Measurements from ENCODE around the gene BTAF1.

The BTAF1 gene

DNA sequence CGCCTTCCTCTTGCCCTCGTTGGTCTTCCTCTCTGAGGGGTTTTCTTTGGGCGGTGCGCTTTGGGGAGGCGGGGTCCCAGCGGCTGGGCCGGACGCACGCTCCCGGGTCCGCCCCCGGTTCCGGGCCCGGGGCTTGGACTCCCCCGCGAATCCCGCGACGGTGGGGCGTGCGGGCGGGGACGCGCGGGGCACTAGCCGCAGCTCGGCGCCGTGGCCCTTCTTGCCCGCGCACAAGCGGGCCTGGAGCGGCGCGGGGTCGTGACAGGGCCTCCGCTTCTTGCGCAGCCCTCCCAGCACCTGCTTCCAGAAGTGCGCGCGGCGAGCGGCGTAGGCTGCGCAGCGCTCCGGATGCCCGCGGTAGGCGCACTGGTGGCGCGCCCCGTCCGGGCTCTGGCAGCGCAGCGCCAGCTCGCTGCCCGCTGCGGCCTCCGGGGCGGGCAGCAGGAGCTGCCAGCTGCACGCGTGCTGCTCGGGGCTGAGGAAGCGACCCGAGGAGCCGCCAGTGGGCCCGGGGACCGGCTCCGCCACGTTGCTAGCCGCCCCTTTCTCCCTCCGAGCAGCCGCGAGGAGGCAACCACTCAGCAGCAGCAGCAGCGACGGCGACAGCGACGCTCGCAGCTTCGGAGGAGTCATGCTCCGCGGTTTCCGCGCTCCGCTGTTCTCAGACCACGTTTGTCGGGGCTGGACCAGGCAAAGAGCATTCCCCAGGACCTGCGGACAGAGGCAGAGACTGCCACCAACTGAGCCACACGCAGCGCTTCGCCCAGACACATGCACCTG, 15.0 kb upstream of the BTAF1 start:
- DNase-seq = peak; percentile 70 to 89 (median 87)

DNA sequence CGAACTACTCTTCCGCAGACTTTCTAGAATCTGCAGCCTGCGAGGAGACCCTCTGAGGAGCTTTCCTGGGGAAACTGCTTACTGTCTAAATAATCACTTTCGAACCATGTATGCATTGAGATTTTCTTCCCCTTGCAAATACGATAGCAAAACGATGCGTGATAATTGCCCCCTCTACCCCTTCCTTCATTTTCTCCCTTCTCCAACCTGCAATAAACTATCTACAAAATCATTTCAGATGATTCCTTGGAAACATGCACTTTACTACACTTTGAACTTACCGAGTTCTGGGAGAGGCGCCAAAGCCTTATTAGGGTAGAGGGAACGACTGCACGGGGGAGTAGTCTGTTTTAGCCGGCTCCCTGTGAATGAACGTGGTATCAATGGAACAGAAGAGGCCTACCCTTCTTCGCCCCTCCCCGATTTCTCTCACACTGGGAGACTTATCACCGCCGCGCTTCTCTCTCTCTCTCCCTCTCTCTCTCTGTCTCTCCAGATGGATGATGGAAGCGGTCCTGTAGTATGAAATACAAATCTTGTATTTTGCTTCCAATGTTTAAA, 14.4 kb upstream of the BTAF1 start, which contains the start of gene FGFBP3:
Gene FGFBP3, minus strand, starts transcription at position 370 of the 561 bp plus-strand sequence. CDS start 517 bp downstream, outside the sequence.
- DNase-seq = peak; percentile 29 to 82 (median 69)

DNA sequence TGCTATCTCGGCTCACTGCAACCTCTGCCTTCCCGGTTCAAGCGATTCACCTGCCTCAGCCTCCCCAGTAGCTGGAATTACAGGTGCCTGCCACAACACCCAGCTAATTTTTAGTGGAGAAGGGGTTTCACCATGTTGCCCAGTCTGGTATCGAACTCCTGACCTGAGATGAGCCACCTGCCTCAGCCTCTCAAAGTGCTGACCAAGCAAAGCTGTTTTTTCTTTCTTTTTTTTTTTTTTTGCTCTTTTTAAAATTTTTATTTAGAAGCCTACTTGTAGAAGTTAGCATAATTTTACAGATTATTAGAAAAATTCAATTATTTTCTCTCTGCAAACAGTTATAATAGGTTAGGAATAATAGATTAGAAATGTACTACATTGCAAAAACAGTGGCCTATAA, 13.1 kb upstream of the BTAF1 start:
- no peak for DNase-seq

DNA sequence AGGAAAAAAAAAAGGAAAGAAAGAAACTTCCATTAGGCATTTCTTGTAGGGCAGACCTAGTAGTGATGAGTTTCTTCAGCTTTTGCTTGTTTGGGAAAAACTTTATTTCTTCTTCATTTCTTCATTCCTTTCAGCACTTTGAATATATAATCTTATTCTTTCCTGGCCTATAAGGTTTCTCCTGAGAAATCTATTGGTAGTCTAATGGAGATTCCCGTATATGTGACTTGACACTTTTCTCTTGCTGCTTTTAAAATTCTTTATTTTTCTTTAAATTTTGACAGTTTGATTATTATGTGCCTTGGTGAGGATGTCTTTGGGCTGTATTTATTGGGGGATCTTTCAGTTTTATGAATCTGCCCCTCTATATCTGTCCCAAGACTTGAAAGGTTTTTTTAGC, 3.9 kb upstream of the BTAF1 start:
- no peak for DNase-seq

DNA sequence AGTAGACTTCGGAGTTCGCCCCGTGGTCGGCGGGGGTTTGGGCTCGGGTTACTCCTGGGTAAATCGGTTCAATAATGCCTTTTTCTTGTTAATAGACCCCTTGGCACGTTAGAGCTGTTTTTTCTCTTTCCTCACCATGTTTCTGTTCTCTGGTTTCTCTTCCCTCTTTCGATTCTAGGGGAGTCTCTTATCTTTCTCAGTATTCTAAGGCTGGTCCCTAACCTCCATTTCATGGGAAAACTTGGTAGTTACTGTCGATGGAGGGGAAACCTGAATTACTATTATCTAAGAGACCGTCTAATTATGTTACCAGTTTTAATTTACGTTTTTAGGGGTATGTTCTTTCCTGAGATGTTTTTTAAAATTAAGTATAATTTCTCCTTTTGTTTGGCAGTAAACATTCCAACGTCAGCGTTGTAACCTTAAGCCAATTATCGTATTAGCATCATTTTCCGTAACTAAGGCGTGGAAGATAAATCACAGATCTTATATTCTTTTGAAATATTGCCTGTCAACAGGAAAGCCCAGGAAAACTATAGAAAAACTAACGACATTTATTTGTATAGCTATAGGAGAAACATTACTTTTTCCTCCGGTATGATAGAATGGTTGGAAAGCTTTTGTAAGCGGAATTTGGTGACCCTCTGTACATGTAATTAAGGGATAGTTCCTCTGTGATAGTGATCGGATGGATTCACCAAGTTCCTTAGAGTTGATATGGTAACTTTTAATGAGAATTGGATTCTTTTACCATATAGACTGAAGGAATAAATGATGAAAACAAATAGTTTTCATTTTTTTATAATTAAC, 847 bp downstream of the BTAF1 start:
- DNase-seq = peak in 1 of 3 experiments; percentile 34

DNA sequence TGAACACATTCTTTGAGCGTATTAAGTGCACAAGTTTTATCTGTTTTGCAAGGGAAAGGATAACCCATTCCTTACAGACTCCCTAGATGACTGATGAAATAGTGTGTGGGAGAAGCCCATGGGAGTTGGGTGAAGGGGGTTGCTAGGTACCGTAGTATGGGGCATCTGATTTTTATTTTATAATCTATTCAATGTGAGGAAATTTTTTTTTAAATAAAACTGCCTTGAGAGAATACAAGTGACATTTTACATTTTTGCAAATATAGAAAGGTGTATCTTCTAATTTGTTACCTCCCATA, 1.4 kb downstream of the BTAF1 start:
- no peak for DNase-seq

DNA sequence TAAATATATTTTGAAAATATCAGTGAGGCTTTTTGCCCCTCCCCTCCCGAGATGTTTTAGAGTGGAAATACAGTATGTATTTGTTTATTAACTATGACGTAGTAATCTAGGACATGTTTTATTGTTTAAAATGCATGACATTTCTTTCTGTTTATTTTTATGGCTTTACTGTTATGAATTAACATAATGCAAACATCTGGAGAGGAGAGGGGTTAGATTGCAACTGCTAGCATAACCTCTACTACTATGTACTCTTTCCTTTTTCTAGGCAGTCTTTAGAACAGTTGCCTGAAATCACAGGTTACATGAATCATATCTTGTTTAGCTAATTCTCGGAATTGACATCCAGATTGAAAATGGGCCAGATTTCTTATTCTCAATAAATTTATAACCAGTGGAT, 7.4 kb downstream of the BTAF1 start:
- no peak for DNase-seq

DNA sequence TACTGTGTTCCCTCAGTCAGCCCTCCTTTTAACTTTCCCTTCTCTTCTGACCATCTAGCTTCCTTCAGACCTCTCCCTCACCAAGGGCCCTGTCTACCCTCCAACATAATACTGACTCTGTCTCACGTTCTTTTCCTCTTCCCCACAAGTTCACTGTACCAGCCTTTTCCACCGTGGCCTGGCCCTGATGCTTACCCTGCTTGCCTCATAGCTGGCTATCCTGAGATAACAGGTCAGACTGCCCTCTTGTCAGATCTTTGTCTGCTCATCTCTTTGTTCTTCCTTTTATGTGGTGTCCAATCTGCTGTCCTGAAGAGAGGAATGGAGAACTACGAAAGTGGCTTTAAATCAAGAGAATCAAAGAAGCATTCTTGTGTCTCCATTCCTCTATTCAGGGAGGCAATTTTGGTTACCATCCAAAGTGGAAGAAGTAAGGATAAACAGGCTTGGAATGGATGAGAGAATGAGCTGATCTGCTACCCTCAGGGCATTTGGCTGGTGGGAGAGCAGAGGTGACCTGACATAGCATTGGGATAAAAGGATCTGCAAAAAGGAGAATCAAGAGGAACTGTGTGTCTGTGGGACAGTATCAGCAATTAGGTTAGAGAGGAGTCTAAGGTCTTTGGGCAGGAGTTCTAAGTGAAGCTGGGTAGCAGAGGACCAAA, 8.1 kb downstream of the BTAF1 start:
- no peak for DNase-seq

DNA sequence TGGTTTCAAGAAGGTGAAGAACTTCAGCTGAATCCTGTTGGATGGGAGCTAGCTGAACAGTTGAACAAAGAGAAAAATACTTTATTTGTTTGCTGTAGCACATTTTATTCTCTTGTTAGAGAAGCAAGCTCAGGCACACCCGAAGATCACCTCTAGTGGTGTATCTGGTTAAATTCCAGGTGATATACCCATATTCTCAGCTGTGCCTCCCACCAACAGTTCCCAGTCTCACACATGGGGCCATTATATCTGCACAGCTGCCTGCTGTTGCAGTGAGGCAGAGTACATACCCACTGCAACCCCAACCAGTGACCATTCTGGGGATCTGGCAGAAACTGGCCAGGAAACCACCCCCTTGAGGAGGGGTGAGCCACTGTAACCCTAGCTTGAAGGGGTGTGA, 9.2 kb downstream of the BTAF1 start:
- no peak for DNase-seq

DNA sequence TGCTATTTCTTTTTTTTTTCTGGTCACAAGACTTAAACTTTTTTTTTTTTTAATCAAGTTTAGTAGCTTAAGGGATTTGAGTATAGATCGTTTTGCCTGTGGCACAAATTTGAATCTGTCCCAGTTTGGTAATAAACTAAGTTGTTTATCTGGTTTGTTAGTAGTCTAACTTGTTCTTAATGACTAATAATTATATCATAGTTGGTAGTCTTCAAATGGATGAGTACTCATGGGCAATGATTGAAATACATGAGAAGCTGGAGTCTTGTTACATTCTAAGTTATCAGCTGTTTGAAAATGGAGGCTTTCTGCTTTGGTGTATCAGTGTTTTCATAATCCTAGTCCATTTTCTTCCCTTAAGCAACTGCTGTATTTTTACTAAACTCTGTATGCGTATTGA, 12.3 kb downstream of the BTAF1 start:
- DNase-seq = no peak

DNA sequence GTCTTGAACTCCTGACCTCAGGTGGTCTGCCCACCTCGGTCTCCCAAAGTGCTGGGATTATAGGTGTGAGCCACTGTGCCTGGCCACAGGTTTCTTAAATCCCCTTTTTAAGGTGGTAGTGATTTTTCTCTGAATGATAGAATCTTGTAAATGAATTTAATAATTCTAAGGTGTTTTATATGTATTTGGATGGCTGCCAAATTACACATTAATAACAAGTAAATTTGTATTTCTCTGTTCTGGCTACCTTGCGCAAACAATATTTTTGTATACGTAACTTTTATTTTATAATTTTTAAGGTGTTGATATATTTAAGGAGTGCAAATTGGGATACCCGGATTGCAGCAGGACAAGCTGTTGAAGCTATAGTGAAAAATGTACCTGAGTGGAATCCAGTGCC, 16.1 kb downstream of the BTAF1 start:
- no peak for DNase-seq

DNA sequence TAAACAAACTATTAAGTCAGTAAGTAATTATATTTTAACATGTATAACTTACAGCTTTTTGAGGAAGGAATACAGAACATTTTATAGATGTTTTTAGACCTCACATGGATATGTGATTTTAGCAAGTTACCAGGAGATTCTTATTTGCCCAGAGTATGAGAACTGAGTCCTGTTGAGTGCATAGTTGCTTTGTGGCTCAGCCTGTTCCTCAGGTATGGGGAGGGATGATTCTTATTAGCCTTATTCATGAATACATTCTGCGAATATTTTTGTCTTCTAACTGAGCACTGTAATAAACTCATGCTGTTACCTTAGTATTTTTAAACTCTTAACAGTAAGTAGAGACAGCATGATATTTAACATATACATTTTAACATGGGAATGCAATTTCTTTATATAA, 17.9 kb downstream of the BTAF1 start:
- no peak for DNase-seq

DNA sequence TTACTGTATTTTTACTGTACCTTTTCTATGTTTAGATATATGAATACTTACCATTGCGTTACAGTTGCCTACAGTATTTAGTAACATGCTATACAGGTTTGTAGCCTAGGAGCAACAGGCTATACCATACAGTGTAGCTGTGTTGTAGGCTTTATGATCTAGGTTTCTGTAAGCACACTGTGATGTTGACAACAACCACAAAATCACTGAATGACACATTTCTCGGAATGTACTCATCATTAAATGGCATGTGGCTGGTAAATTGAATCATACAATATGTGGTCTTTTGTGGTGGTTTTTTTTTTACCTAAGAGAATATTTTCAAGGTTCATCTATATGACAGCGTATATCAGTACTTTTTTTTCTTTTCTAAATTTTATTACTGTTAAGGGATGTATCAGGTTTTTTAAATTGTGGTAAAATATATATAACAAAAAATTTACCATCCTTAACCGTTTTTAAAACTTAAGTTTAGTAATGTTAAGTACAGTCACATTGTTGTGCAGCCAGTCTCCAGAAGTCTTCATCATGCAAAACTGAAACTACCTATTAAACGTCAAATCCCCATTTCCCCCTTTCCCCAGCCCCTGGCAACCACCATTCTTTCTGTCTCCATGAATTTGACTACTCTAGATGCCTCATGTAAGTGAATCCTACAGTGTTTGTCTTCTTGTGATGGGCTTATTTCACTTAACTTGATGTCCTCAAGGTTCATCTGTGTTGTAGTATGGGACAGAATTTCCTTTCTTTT, 21.5 kb downstream of the BTAF1 start:
- DNase-seq = no peak

DNA sequence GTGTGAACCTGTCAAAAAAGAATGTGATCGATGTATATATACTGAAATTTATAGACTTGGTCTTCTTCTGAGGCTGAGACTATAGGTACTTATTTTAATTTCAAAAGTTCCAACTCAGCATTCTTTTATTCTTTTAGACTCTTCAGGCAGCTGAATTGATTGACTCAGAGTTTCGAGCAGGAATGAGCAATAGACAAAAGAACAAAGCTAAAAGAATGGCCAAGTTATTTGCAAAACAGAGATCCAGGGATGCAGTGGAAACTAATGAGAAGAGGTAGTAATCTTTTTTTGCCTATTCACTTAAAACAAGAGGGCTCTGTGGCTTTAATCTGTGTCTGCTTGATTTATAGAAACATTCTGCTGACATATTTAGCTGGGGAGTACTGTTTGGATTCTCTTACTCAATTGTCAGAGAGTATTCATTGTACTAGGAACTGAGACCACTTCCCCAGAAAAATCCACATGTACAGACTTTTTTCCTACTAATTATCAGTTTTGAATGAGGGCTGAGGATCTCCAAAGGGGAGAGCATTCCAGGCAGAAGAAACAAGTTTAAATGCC, 30.1 kb downstream of the BTAF1 start:
- DNase-seq = no peak

DNA sequence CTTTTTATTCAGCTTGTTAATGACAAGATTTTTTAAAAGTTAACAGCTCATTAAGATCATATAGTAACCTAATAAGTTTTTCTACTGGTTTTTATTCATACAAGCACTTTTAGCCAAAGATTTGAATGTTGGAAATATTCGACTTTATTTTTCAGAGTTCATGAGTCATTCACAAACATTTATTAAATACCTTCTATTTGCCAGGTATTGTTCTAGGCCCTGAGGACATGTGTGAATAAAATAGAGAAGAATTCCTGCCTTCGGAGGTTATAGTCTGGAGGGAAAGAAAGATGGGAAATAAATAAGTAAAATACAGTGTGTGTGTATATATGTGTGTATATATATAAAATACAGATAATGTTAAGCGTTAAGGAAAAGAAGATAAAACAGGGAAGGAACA, 31.5 kb downstream of the BTAF1 start:
- no peak for DNase-seq

DNA sequence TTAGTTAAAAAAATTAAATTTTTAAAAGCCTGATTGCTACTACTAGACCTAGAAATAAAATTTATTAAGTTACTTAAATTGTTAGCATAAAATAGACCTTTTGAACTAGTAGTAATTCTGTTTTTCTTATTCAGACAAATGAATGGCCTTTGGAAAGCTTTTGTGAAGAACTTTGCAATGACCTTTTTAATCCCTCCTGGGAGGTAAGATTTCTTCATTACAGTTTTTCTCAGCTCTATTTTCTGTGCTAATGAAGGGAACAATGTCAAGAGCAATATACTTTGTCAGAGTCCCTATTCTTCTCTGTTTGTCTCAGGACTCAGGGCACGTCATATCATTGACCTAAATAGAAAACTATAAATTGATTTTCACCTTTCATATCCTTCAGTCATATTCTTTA, 33.5 kb downstream of the BTAF1 start:
- no peak for DNase-seq

DNA sequence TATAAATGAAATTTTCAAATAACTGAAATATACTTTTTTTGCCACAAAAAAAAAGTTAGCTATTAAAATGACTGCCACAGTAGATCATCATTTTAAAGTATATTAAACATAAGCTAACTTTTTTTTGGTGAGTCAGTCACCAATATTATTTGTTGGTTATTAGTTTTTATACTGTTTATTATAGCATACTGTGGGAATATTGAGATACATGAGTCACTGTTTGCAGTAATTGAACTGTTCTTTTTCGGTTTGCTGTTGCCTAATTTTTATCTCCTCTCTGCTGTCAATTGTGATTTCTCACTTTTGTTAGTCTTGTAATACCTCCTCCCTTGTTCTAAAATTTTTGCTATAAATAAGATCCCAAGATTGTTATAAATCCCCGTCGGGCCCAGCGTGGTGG, 45.7 kb downstream of the BTAF1 start:
- DNase-seq = no peak

DNA sequence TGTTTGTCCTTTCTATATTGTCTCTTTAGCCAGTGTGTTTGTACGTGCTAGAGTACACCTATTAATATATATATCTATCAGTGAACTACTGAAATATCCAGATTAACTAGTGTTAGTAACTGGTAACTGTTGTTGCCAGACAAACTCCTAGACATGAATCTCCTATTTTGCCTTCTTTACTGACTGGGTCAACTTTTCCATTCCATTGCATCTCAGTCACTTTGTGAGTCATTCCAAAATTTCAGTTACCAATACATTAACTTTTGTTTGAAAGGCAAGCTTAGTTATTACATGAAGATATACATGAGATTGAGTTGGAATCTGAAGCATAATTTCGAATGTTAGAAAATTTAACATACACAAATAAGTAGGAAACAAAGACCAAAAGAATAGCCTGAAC, 51.4 kb downstream of the BTAF1 start:
- DNase-seq = no peak

DNA sequence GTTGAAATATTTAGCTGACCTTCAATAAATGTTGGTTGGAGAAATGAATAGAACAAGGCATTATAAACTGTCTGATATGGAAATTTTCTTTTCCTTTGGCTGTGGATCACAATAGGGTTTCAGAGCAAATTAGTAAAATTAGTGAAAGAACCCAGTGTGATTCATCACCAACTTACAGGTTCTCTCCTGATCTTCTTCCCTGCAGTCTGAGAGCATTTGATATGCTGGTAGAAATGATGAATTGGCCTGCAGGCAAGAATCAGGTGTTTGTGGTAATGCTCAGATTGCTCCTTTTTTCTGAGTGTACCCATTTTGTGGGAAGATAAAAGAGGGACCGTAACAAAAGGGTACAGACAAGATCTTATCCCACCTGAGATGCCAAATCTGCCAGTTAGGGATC, 51.9 kb downstream of the BTAF1 start:
- DNase-seq = no peak

DNA sequence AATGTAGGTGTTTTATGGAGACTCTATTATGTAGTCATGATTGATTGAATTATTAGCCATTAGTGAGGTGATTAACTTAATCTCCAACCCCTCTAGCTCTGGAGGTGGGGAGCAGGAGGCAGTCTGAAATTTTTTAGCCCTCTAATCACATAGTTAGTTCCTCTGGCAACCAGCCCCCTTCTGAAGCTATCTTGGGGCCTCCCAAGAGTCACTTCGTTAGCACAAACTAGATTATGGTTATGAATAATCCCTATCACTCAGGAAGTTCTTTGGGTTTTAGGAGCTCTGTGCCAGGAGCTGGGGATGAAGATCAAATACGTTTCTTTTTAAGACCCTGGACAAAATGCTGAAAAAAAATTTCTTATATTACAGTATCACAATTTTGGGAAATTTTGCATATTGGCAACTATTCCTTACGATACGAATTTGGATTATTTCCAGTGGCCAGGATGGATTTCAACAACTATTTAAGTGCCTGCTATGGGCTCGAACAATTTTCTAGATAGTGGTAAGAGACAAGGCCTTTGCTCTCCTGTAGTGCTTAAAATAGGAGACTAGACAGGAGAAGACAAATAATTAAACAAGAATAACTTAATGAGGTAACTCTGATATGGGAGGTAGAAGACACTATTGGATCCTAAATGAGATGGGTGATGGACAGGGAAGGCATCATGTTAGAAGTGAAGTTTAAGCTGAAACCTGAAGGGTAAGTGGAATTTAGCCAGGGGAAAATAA, 52.9 kb downstream of the BTAF1 start:
- no peak for DNase-seq

DNA sequence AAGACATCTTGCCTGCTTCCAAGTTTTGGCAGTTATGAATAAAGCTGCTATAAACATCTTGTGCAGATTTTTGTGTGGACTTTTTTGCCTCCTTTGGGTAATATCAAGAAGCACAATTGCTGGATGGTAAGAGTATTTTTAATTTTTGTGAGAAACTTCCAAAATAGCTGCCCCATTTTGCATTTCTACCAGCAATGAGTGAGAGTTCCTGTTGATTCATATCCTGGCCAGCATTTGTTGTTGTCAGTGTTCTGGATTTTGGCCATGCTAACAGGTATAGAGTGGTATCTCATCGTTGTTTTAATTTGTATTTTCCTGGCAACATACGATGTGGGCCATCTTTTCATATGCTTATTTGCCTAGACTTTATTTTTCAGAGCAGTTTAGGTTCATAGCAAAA, 53.9 kb downstream of the BTAF1 start:
- DNase-seq = no peak

DNA sequence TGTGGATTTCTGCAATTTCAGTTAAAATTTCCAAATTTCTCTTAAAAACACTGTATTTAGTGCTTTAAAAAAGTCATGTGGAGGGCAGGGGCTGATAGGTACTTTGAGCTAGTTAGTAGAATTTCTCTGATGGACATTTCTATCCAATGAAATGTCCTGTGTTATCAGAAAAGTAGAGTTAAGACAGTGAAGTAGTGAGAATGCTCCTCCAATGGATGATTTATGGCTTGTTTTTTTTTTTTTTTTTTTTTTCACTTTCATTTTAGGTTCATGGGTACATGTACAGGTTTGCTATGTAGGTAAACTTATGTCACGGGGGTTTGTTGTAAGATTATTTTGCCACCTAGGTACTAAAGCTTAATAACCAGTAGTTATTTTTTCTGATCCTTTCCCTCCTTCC, 55.0 kb downstream of the BTAF1 start:
- no peak for DNase-seq

All from NCI-H1417 (cell line).